AML-193 (cell line): ENCODE data around the gene NTN1.
A peak's percentile ranks its signal among the peaks of the same experiment; 100 is the strongest.
"Not testable (repeated sequence)": the region's sequence is repeated elsewhere in the genome, so short reads cannot be mapped to it uniquely, and the experiment has no call there.

Source experiments
- DNase-seq, 2 experiments: peaks; one replicate each; lab custom pipeline; 2025; lab: John Stamatoyannopoulos, UW

The NTN1 gene

GRCh38 chr17:9086577-9086976 lies 65.3 kb downstream of the NTN1 start:
- DNase-seq: no peak

DNA sequence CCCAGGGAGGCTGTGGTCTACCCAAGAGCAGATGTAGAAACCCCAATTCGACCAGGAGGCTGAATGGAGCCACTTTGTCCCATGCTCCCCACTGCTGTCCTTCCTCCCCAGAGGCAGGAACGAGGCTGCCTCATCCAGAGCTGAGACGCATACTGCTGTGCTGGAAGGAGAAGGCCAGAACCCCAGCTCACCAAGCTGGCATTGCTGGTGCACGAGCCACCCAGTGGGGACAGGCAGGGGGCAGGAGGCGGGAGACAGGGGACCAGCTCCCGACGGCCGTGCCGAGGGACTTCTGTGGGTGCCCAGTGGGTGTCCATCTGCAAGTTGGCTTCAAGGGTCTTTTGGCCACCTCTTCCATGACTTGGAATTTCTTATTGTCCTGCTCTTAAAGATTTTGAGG lies 66.6 kb downstream of the NTN1 start:
- no peak for DNase-seq

GRCh38 chr17:9090641-9091096 lies 69.4 kb downstream of the NTN1 start:
- DNase-seq: no peak

- no peak for DNase-seq
Observed at GRCh38 chr17:9094193-9094592, 72.9 kb downstream of the NTN1 start.

DNA sequence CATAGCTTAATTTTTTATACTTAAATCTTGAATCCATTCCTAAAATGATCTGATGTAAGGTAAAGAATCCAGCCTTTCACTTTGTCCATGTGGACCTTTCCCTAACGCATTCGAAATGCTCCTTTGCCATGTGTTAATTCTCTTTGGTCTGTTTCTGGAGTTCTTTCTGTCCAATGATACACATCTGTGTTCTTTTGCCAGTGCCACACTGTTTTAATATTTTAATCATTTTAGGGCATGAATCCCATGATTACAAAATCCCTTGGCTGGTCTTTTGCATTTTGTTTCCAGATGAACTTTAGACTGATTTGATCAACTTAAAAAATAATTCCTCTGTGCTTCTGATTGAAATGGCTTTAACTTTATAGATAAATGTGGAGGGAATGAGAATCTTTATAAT lies 74.1 kb downstream of the NTN1 start:
- no peak for DNase-seq

DNA sequence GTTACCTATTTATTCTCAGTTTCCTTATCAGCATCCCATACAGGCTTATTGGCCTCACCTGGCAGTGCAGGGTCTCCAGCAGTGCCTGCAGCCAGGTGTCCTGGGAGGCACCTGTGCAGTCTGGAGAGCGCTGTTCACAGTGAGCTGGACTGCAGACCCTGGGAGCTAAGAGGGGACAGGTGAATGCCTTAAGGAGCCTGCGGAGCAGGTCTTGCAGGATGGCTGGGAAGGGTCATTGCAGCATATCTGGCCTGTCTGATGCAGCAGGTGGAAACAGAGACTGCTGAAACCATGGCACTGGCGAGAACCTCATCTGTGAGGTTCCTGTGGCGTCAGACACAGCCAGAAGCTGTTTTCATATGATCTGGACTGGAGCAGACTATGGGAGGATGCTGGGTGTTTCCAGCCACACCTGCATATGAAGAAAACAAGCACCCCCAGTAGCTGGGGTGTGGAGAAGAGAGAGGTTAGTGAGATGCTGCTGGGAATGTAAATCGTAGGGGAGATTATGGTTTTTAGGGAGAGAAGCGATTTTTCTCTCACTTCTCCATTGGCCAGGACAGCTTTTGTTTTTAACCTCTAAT lies 77.0 kb downstream of the NTN1 start:
- no peak for DNase-seq

DNA sequence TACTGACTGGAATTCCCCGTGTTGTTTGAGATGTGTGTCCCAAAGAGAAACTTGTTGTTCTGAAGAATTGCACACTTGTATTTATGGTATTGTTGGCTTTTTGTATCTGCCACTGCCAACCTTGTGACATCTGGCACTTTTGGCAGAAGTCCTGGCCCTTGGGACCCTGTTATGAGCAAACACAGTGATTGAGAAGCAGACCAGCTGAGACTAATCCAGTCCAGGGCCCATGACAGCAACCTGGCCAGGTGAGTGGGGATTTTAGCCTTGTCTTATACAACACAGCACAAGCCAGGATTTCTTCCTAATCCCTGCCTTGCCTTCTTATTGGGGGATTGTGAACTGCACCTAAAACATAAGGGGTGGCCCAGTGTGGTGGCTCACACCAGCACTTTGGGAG lies 80.0 kb downstream of the NTN1 start:
- DNase-seq: no peak

- not testable (repeated sequence) for DNase-seq
Observed at GRCh38 chr17:9103193-9103592, 81.9 kb downstream of the NTN1 start.

DNA sequence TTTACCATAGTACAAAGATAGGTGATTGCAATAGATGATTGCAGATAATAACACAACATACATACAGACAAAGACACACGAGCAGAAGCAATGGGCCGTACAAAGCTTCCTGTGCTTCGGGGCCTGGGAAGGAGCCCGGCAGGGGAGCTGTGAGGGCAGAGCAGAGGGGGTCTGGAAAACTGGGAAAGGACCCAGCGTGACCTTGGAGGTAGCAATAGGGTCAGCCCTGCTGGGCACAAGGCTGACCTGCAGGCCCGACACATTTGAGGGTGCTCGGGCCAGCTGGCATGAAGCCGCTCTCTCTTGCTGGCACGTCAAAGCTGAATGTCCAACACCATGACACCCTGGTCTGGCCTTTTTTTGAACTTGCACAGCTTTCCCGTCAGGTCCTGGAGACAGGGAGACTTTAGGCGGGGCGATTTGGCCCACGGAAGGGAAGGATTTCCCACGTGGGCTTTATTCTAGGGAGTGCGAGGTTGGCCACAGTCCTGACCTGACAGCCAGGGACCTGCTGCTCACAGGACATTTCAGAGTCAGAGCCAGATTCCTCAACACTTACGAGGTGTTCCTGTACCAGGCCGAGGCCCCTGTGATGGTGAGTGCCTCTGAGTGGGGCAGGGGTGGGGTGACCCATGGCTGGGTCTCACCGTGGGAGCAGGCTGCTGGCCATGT lies 83.2 kb downstream of the NTN1 start:
- DNase-seq: no peak

DNA sequence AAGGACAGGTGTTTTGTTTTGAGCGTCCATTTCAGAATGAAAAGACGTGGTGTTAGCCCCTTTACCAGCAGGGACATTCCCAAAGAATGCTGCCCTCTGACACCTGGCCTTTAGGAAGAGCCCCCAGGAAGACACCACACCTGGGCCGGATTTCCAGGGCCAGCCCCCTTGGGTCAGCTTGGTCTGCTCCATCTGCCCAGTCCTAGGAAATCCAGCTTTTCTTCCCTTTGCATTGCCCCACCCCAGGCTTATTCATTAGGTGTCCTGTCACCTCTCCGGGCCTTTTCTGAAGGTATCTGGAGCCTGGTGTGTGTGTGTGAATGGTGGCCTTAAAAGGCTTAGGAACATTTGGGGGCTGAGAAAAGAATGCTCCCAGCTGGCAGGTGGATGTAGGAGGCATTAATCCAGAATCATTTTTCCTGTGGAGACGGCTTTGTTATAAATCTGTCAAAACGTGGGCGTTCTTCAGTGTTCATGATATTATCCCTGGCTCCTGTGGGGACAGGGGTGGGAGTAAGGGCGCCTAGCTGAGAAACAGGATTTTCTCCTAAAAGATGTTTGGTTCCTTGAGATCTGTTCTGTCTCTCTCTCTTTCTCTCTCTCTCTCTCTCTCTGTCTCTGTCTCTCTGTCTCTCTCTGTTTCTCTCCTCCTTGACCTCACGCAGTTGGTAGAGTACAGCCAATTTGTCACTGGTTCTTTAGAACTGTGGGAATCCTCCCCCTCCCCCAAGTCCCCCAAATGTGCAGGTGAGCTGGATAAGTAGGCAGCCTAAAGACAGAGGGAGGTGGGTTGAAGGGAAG lies 84.0 kb downstream of the NTN1 start:
- no peak for DNase-seq

DNA sequence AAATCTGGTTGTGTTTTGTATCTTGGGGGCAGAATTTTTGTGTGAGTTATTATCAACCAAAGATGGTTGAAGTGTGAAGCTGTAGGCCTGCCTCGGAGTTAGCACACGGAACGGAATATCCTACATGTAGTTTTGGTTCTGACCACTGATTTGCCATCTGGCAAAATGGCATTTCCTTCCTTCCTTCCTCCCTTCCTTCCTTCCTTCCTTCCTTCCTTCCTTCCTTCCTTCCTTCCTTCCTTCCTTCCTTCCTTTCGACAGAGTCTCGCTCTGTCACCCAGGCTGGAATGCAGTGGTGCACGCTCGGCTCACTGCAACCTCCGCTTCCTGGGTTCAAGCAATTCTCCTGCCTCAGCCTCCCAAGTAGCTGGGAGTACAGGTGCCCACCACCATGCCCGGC lies 85.0 kb downstream of the NTN1 start:
- not testable (repeated sequence) for DNase-seq

- no peak for DNase-seq
Observed at GRCh38 chr17:9107527-9107926, 86.2 kb downstream of the NTN1 start.

- DNase-seq: peak in 1 of 2 experiments; percentile 3
Observed at GRCh38 chr17:9108146-9108545, 86.8 kb downstream of the NTN1 start.

DNA sequence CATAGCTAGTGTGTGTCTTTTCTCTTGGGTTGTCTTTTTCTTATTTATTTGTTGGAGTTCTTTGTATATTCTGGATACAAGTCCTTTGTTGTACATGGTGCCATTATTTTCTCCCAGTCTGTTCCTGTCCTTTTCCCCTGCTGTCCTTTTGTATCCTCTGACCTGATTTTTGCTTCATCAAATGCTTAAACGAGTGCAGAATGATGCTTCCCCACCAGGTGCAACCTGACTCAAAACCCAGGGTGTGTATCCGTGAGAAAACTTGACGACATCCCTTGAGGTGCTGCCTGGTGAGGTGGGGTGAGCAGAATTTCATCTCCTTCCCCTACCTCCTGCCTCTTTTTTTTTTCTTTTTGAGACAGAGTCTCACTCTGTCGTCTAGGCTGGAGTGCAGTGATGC lies 88.6 kb downstream of the NTN1 start:
- no peak for DNase-seq

DNA sequence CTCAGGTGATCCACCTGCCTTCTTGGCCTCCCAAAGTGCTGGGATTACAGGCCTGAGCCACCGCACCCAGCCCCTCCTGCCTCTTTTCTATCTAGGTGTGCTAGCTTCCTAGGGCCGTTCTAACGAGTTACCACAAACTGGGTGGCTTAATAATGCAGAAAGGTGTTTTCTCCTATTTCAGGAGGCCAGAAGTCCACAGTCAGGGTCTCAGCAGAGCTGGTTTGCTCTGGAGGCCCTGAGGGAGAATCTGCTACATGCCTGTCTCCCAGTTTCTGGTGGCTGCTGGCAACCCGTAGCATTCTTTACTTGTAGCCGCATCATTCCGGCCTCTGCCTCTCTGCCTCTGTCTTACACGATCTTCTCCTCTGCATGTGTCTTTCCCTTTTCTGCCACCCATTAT lies 89.2 kb downstream of the NTN1 start:
- no peak for DNase-seq

- DNase-seq: peak in 1 of 2 experiments; percentile 3
Observed at GRCh38 chr17:9115214-9116191, 94.2 kb downstream of the NTN1 start.

GRCh38 chr17:9116311-9116835 lies 95.1 kb downstream of the NTN1 start:
- DNase-seq: no peak

GRCh38 chr17:9116861-9117568 lies 95.7 kb downstream of the NTN1 start:
- no peak for DNase-seq

GRCh38 chr17:9120471-9120870 lies 99.2 kb downstream of the NTN1 start:
- DNase-seq: no peak

DNA sequence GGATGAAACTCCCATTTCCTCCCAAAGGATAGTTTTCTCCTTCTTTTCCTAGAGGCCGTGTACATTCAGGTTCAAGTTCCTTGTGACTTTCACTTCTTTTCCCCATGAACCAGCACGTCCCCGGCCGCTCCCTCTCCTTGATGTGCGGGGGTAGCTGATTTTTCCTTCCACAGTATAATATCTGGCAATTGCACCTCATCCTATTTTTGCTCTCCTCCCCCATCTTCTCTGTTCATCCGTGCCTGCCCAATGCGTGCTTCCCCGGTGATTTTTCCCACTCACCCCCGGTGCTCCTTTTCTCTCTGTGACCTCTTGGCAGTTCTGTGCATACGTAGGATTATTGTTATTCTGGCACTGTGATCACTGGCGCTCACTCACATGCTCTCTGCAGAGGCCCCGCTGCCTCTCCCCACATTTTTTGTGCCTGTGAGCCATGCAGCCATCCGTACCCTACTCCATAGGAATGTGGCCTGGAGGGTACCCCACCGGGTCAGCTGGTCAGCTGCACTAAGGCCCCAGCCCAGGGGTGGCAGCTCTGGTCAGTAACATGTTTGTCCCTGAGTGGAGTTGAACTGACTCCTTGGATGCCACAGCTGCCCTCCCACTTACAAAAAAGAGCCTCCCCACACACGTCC lies 100.0 kb downstream of the NTN1 start:
- no peak for DNase-seq
